Thyroid gland (tissue), 4 donors: ENCODE results near the gene TBCD.

Source experiments
- CTCF ChIP-seq, 6 experiments: fragments of 200-600 bp in 3 of 6; fragments of 450-650 bp in 3 of 6; sonication (generic) in 3 of 6; IDR thresholded peaks; one replicate each; pipeline ENCODE4 v1.5.1; 2016 to 2019; ENCODE audit warnings: antibody characterized with exemption in 6 of 6, mild to moderate bottlenecking in 2 of 6, inconsistent platforms in 1 of 6, moderate library complexity in 1 of 6
- POLR2A ChIP-seq, 2 donors: fragments of 450-650 bp; IDR thresholded peaks; one replicate each; pipeline ENCODE4 v1.6.1; 2017; ENCODE audit warnings: antibody characterized with exemption in 2 of 2, mild to moderate bottlenecking in 2 of 2, moderate library complexity in 1 of 2

DNA sequence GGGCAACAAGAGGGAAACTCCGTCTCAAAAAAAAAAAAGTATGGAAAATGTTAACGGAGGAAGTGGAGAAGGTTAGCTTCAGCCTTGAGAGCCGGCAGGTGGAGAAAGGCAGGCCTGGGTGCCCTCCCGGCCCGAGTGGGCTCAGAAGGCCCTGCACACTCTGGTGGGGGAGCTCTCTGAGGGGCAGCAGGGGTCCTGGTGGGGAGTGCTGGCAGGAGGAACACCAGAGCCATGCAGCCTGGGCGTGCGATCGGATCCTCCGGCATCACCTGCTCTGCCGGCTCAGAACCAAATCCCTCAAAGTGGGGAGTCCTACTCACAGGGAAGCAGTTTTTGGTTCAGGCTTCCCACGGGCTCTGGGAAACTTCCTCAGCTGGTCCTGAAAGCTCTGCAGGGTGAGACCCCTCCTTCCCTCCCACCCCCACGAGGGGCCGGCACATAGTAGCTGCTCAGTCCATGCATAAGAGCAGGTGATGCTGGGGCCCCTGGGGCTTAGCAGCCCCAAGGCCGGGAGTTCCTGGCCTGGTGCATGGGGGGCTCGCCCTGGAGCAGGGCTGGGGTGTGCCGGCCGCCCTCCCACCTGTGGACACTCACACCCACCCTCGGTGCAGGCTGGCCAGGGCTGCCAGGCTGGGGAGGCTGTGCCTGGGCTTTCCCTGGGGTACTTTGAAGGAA, 15.2 kb upstream of the TBCD start:
- no peak for TF ChIP-seq CTCF (IDR thresholded peaks at IDR 0.05)
- no peak for TF ChIP-seq POLR2A (IDR thresholded peaks at IDR 0.05)
